ENCODE measurements around the gene MIPOL1.

GRCh38 chr14:37558740-37559139 lies 361.0 kb downstream of the MIPOL1 start:
- TF ChIP-seq CTCF (IDR thresholded peaks at IDR 0.05) (no peak), POLR2A (IDR thresholded peaks at IDR 0.05) (no peak)

Measured in breast epithelium (tissue), 3 donors.